ENCODE measurements around the gene PSMB1.

PSMB1 gene

GRCh38 chr6:170490259-170490658 lies 62.8 kb downstream of the PSMB1 start:
- Histone ChIP-seq H2AFZ (ENCODE audit: low read length) (no peak overlapping the region), H3K4me1 (ENCODE audit: low read length) (no peaks in the 10 kb centered on the region), H3K9me3 (replicated peaks; ENCODE audit: insufficient read depth, low read length) (no peaks in the 10 kb centered on the region), H3K9me2 (replicated peaks; ENCODE audit: insufficient read depth, low read length) (no peaks in the 10 kb centered on the region), H3K4me2 (ENCODE audit: low read depth, low read length) (no peak overlapping the region), H3K4me3 (ENCODE audit: low read length) (no peak overlapping the region), H3K9ac (ENCODE audit: low read length) (no peak overlapping the region), H3K36me3 (replicated peaks; ENCODE audit: insufficient read depth, low read length) (no peaks in the 10 kb centered on the region), H3K27me3 (replicated peaks; ENCODE audit: insufficient read depth, low read length) (no peaks in the 10 kb centered on the region; the same call in 1 of the 2 replicates), H3K79me2 (ENCODE audit: low read length) (no peaks in the 10 kb centered on the region), H4K20me1 (ENCODE audit: insufficient read depth, low read length) (no peaks in the 10 kb centered on the region), H3F3A (ENCODE audit: insufficient read depth, low read length) (no peaks in the 10 kb centered on the region), H3K27ac (ENCODE audit: low read length) (no peak overlapping the region)
- no peak for DNase-seq
- TF ChIP-seq EZH2 (optimal IDR thresholded peaks at IDR 0.05; ENCODE audit: low read depth, low read length) (no peak), EZH2phosphoT487 (IDR thresholded peaks at IDR 0.05; ENCODE audit: low read length) (no peak), CTCF (IDR thresholded peaks at IDR 0.05; ENCODE audit: low read length) (no peak)

- DNase-seq: no peak
- H4K20me1 ChIP-seq (ENCODE audit: insufficient read depth, low read length): no peaks in the 10 kb centered on the region
- H3K4me3 ChIP-seq (ENCODE audit: low read length): no peak overlapping the region
- H3K4me1 ChIP-seq (ENCODE audit: low read length): no peaks in the 10 kb centered on the region
- no peaks in the 10 kb centered on the region for H3K79me2 ChIP-seq (ENCODE audit: low read length)
- no peaks in the 10 kb centered on the region; the same call in 1 of the 2 replicates for H3K27me3 ChIP-seq (replicated peaks; ENCODE audit: insufficient read depth, low read length)
- H3K4me2 ChIP-seq (ENCODE audit: low read depth, low read length): no peak overlapping the region
- H3K9me3 ChIP-seq (replicated peaks; ENCODE audit: insufficient read depth, low read length): no peaks in the 10 kb centered on the region
- H3F3A ChIP-seq (ENCODE audit: insufficient read depth, low read length): no peaks in the 10 kb centered on the region
- no peak overlapping the region for H3K27ac ChIP-seq (ENCODE audit: low read length)
- H3K9ac ChIP-seq (ENCODE audit: low read length): no peak overlapping the region
- no peaks in the 10 kb centered on the region for H3K36me3 ChIP-seq (replicated peaks; ENCODE audit: insufficient read depth, low read length)
- TF ChIP-seq EZH2 (optimal IDR thresholded peaks at IDR 0.05; ENCODE audit: low read depth, low read length) (no peak), EZH2phosphoT487 (IDR thresholded peaks at IDR 0.05; ENCODE audit: low read length) (no peak), CTCF (IDR thresholded peaks at IDR 0.05; ENCODE audit: low read length) (no peak)
- H2AFZ ChIP-seq (ENCODE audit: low read length): no peak overlapping the region
- no peaks in the 10 kb centered on the region for H3K9me2 ChIP-seq (replicated peaks; ENCODE audit: insufficient read depth, low read length)
Observed at GRCh38 chr6:170489836-170490235, 63.3 kb downstream of the PSMB1 start.

- H2AFZ ChIP-seq (ENCODE audit: low read length): no peak overlapping the region
- no peaks in the 10 kb centered on the region for H3K9me3 ChIP-seq (replicated peaks; ENCODE audit: insufficient read depth, low read length)
- H4K20me1 ChIP-seq (ENCODE audit: insufficient read depth, low read length): no peaks in the 10 kb centered on the region
- H3K4me3 ChIP-seq (ENCODE audit: low read length): no peak overlapping the region
- H3K36me3 ChIP-seq (replicated peaks; ENCODE audit: insufficient read depth, low read length): no peaks in the 10 kb centered on the region
- H3K4me2 ChIP-seq (ENCODE audit: low read depth, low read length): no peak overlapping the region
- no peaks in the 10 kb centered on the region for H3K27me3 ChIP-seq (replicated peaks; ENCODE audit: insufficient read depth, low read length)
- no peak overlapping the region for H3K9ac ChIP-seq (ENCODE audit: low read length)
- no peak for TF ChIP-seq CTCF (IDR thresholded peaks at IDR 0.05; ENCODE audit: low read length)
- TF ChIP-seq EZH2 (optimal IDR thresholded peaks at IDR 0.05; ENCODE audit: low read depth, low read length): no peak
- no peak for TF ChIP-seq EZH2phosphoT487 (IDR thresholded peaks at IDR 0.05; ENCODE audit: low read length)
- H3F3A ChIP-seq (ENCODE audit: insufficient read depth, low read length): no peaks in the 10 kb centered on the region
- no peaks in the 10 kb centered on the region for H3K4me1 ChIP-seq (ENCODE audit: low read length)
- H3K9me2 ChIP-seq (replicated peaks; ENCODE audit: insufficient read depth, low read length): no peaks in the 10 kb centered on the region
- no peaks in the 10 kb centered on the region for H3K79me2 ChIP-seq (ENCODE audit: low read length)
- no peak for DNase-seq
- no peak overlapping the region for H3K27ac ChIP-seq (ENCODE audit: low read length)
Observed at GRCh38 chr6:170487707-170488329, 65.3 kb downstream of the PSMB1 start.
